K562 (cell line): ENCODE data around the gene TACC3. TPM values are rescaled to one million over a fixed set of nuclear protein-coding genes. Genes with fewer than 3 reads are reported as not detected.

Experiments
- ATAC-seq: fragments of 200-7000 bp; cut with Tn5 transposase; 3 replicates; pipeline ENCODE4 v1.9.1; 2020; ENCODE audit warnings: moderate library complexity
- BruUV-seq: library from RNA; stranded (reverse); fragments of 400-500 nt; replicated peaks from 2 replicates; lab custom pipeline; 2021; lab: Mats Ljungman, UMichigan
- CTCF ChIA-PET: fragments of 300-600 bp; formaldehyde crosslinking; extraction: SDS; loops from one replicate; lab custom pipeline; 2021; ENCODE audit warnings: low intra/inter-chr PET ratio; lab: Yijun Ruan, JAX
- POLR2A ChIA-PET: fragments of 300-600, 350-650 bp; sonication (Branson Sonifier 250); formaldehyde crosslinking; extraction: SDS; loops from one replicate; lab custom pipeline; 2021; ENCODE audit warnings: antibody characterized with exemption, inconsistent platforms; lab: Yijun Ruan, JAX
- DNase-seq, 4 experiments: peaks; one replicate each; pipeline versions ENCODE4 v3.0.0 to v3.0.0-alpha.2; 2011 to 2018; ENCODE audit warnings: low spot score in 3 of 4, mixed read lengths in 3 of 4; ENCODE audit errors: extremely low read depth in 1 of 4
- FAIRE-seq: peaks from 2 replicates; lab custom pipeline; 2011; peaks lifted over from hg19 to GRCh38; lab: Jason Lieb, UNC
- H2AFZ ChIP-seq: 2 replicates; pipeline ENCODE4 v1.6.0; 2011; ENCODE audit warnings: low read depth, low read length, control low read depth, inconsistent platforms
- H3K27ac ChIP-seq: fragments of 200-600 bp; 3 replicates; pipeline ENCODE4 v1.8.0; 2011; ENCODE audit warnings: low read depth, mild to moderate bottlenecking, control low read depth, inconsistent platforms, low read length, moderate library complexity, mixed read lengths; ENCODE audit errors: extremely low read depth
- H3K27me3 ChIP-seq, 2 experiments: fragments of 300-600 bp in 1 of 2; 2 replicates in 1 of 2; 3 replicates in 1 of 2; pipeline versions ENCODE4 v1.6.0 to v1.8.0; 2011; ENCODE audit warnings: inconsistent platforms in 2 of 2, low read length in 2 of 2, mild to moderate bottlenecking in 1 of 2, mixed read lengths in 1 of 2, moderate library complexity in 1 of 2; ENCODE audit not compliant: control insufficient read depth in 2 of 2, insufficient read depth in 2 of 2
- H3K36me3 ChIP-seq: fragments of 300-600 bp; 3 replicates; pipeline ENCODE4 v1.8.0; 2011; ENCODE audit warnings: mild to moderate bottlenecking, low read length, inconsistent platforms; ENCODE audit not compliant: control insufficient read depth, insufficient read depth
- H3K4me1 ChIP-seq, 2 experiments: fragments of 200-600 bp in 1 of 2; replicated peaks in 1 of 2; 2 replicates in 1 of 2; 3 replicates in 1 of 2; pipeline versions ENCODE4 v1.5.1 to v1.8.0; 2011; ENCODE audit warnings: inconsistent platforms in 2 of 2, low read length in 2 of 2, mild to moderate bottlenecking in 1 of 2, mixed read lengths in 1 of 2, moderate library complexity in 1 of 2; ENCODE audit not compliant: control insufficient read depth in 2 of 2, insufficient read depth in 2 of 2
- H3K4me2 ChIP-seq: 2 replicates; pipeline ENCODE4 v1.6.1; 2011; ENCODE audit warnings: low read length, control low read depth, inconsistent platforms, mixed read lengths; ENCODE audit not compliant: insufficient read depth
- H3K4me3 ChIP-seq: fragments of 200-600 bp; sonication (generic), shearing (Covaris generic); 2 replicates; pipeline ENCODE4 v1.5.1; 2016; ENCODE audit warnings: control low read depth, inconsistent platforms
- H3K79me2 ChIP-seq: fragments of 200-600 bp; 3 replicates; pipeline ENCODE4 v1.8.0; 2011; ENCODE audit warnings: low read length, inconsistent platforms; ENCODE audit not compliant: control insufficient read depth, insufficient read depth
- H3K9ac ChIP-seq, 2 experiments: 2 replicates each; pipeline versions ENCODE4 v1.6.0 to v1.6.1; 2011; ENCODE audit warnings: low read depth in 2 of 2, low read length in 2 of 2, control low read depth in 1 of 2, inconsistent platforms in 1 of 2, mild to moderate bottlenecking in 1 of 2, mixed read lengths in 1 of 2; ENCODE audit not compliant: insufficient read depth in 1 of 2
- H3K9me1 ChIP-seq: one replicate; pipeline ENCODE4 v1.6.0; 2011; ENCODE audit warnings: inconsistent platforms, mild to moderate bottlenecking, low read length, moderate library complexity; ENCODE audit not compliant: control insufficient read depth, insufficient read depth
- H3K9me3 ChIP-seq: replicated peaks from 2 replicates; pipeline ENCODE4 v1.5.1; 2011; ENCODE audit warnings: low read depth, low read length, inconsistent platforms; ENCODE audit not compliant: control insufficient read depth, insufficient read depth
- H4K20me1 ChIP-seq: replicated peaks from 2 replicates; pipeline ENCODE4 v1.6.1; 2011; ENCODE audit warnings: low read length, inconsistent platforms, mixed read lengths; ENCODE audit not compliant: control insufficient read depth, insufficient read depth
- CBFB ChIP-seq: sonication (generic); formaldehyde crosslinking; IDR thresholded peaks from 2 replicates; pipeline ENCODE4 v1.4.0; 2020; ENCODE audit warnings: mild to moderate bottlenecking, missing genetic modification reagents
- CBX2 ChIP-seq: fragments of 200-600 bp; sonication (generic); IDR thresholded peaks from one replicate; pipeline ENCODE4 v1.6.1; 2012; ENCODE audit warnings: mild to moderate bottlenecking, low read length, inconsistent platforms; ENCODE audit not compliant: insufficient read depth, poor library complexity, severe bottlenecking
- CHD2 ChIP-seq: IDR thresholded peaks from 2 replicates; pipeline ENCODE4 v1.6.1; 2011; ENCODE audit warnings: low read depth, low read length
- EP300 ChIP-seq: IDR thresholded peaks from 2 replicates; pipeline ENCODE4 v1.6.1; 2012; ENCODE audit warnings: low read length, improper control_type of control experiment
- MCM5 ChIP-seq: fragments of 450-650 bp; IDR thresholded peaks from 2 replicates; pipeline ENCODE4 v1.6.1; 2016; ENCODE audit warnings: low read depth
- POLR3A ChIP-seq: IDR thresholded peaks from 2 replicates; pipeline ENCODE4 v1.6.1; 2011; ENCODE audit warnings: borderline replicate concordance, mild to moderate bottlenecking, moderate library complexity; ENCODE audit not compliant: insufficient read length, insufficient read depth; ENCODE audit errors: extremely low read depth
- PYGO2 ChIP-seq: fragments of 450-650 bp; IDR thresholded peaks from 2 replicates; pipeline ENCODE4 v1.6.1; 2016; ENCODE audit warnings: mild to moderate bottlenecking, missing genetic modification characterization, moderate library complexity, missing compliant biosample characterization
- SPI1 ChIP-seq: IDR thresholded peaks from 2 replicates; pipeline ENCODE4 v1.6.1; 2011; ENCODE audit warnings: low read depth, low read length, control low read depth, borderline replicate concordance
- WGBS: fragments of 100-300 bp; shearing (Covaris generic); methylation state at CpG from one replicate; pipeline ENCODE4 v1.1.6; 2016; ENCODE audit warnings: low coverage, mixed read lengths; ENCODE audit not compliant: insufficient coverage; ENCODE audit errors: missing lambda C conversion rate; 5-methylcytosine and 5-hydroxymethylcytosine counted together
- in situ Hi-C: fragments of 300-500 bp; cut with MboI; formaldehyde crosslinking; loops from 4 replicates; pipeline ENCODE4 v1.15.0; 2018; ENCODE audit warnings: inconsistent platforms, mixed read lengths
- intact Hi-C: fragments of 100-400 bp; cut with micrococcal nuclease; formaldehyde crosslinking; loops from 2 replicates; pipeline ENCODE4 v1.14.2; 2022
- polyA plus RNA-seq, 8 experiments: library from polyadenylated mRNA; depleted of rRNA in 4 of 8; stranded (reverse) in 5 of 8; unstranded in 3 of 8; fragments of >200 nt; fragmentation: Nextera tagmentation in 2 of 8; fragmentation: Illumina TruSeq in 1 of 8; extraction: Ambion mirVana in 2 of 8; extraction: Trizol in 1 of 8; gene quantifications; 2 replicates each; pipeline versions ENCODE4 v1.2.1 to v1.2.3, GENCODE V29; 2011 to 2014; ENCODE audit warnings: inconsistent platforms in 1 of 8, missing spikeins in 1 of 8
- total RNA-seq, 7 experiments: library from RNA; depleted of rRNA in 6 of 7; stranded (reverse); fragments of >200 nt in 6 of 7; fragmentation: Illumina TruSeq in 2 of 7; extraction: Trizol in 2 of 7; gene quantifications; 2 replicates each; pipeline versions ENCODE4 v1.2.1 to v1.2.3, GENCODE V29; 2011 to 2021; ENCODE audit warnings: low replicate concordance in 1 of 7
- TF ChIP-seq, protein P1 (sequence below): fragments of 450-650 bp; IDR thresholded peaks from 2 replicates; pipeline ENCODE4 v1.6.1; 2017; ENCODE audit warnings: antibody characterized with exemption, mild to moderate bottlenecking
- TF ChIP-seq, protein P2 (sequence below), 2 experiments: IDR thresholded peaks; 2 replicates each; pipeline ENCODE4 v1.6.1; 2011; ENCODE audit warnings: borderline replicate concordance in 1 of 2, control low read depth in 1 of 2, low read depth in 1 of 2, low read length in 1 of 2, mild to moderate bottlenecking in 1 of 2, mixed read lengths in 1 of 2, moderate library complexity in 1 of 2; ENCODE audit not compliant: insufficient read depth in 1 of 2, insufficient read length in 1 of 2, poor library complexity in 1 of 2, severe bottlenecking in 1 of 2; ENCODE audit errors: extremely low read depth in 1 of 2
- TF ChIP-seq, protein P3 (sequence below): IDR thresholded peaks from 2 replicates; pipeline ENCODE4 v1.6.1; 2011; ENCODE audit not compliant: insufficient read length; ENCODE audit errors: extremely low read depth

TACC3 gene
- total and polyA plus RNA-seq, 9 of the 15 experiments (the other 6 are each of a cell fraction or from before 2014, with no cell fraction given) = 1.9 to 122 (median 55.6) TPM

DNA sequence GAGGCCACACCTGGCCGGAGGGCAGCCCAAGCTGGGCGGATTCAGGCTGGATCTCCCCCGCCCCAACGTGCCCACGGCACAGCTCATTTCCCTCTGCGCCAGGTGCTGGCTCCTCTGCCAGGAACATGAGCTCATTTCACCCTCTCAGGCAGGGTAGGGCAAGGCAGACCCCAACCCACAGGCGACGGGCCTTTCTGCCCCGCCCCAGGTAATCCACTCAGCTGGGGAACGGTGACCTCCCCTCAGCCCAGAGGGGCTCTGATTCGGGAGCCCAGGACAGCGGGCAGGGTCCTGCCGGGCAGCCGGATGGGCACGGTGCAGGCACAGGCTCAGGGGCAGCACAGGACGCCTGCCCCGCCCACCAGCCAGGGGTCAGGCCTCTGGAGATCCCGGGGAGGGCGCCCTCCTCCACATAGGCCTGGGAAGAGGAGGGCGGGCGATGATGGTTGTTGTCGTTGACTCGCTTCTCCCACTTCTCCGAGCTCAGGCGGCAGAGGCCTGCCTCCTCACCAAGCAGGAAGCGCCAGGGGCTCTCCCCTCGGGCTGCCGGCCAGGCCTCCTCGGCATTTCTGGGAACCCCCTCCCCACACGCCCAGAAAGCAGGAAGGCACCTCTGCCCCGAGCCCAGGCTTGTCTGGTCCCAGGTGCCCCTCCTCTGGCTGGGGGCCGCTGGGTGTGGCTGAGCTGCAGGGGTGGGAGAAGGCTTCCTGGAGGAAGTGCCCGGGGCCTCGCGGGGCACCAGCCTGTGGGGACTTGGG is 31.1 kb downstream of the TACC3 start:
- peaks cover 23 to 94% of the 10 kb centered on the region in 2 experiments for H3K4me1 ChIP-seq
- no peaks in the 10 kb centered on the region for H3K27me3 ChIP-seq
- H4K20me1 ChIP-seq = no peaks in the 10 kb centered on the region
- H3K36me3 ChIP-seq = no peaks in the 10 kb centered on the region
- no peak overlapping the region for H3K4me2 ChIP-seq
- peak overlapping the region; percentile 64 for H2AFZ ChIP-seq
- no peaks in the 10 kb centered on the region for H3K9me3 ChIP-seq
- peak overlapping the region; percentile 52; the same call in 2 of the 3 replicates for H3K27ac ChIP-seq
- no peaks in the 10 kb centered on the region for H3K79me2 ChIP-seq
- peak; percentile 49 to 65 (median 55) for DNase-seq
- BruUV-seq = no TSS peak
- intact Hi-C loops (no loop called here), in situ Hi-C loops (no loop called here)
- no peak for FAIRE-seq
- no peak overlapping the region for H3K4me3 ChIP-seq
- CTCF ChIA-PET = interaction anchor here (0.6 to 0.7 kb wide), 2 partner anchors 41 to 57 kb away, joined by 3 to 4 read pairs; no protein-coding TSS in a partner anchor
- peak; percentile 41 for ATAC-seq
- peaks cover 5% of the 10 kb centered on the region for H3K9me1 ChIP-seq
- H3K9ac ChIP-seq = peak overlapping the region; percentile 14 to 78; a peak in 3 of 4 replicates
- POLR2A ChIA-PET = interaction anchor here (1.2 to 2.0 kb wide), 2 partner anchors 54 to 56 kb away, joined by 3 to 5 read pairs; no protein-coding TSS in a partner anchor
- WGBS = 42% methylated on average over 31 of the region's 35 CpGs
- TF ChIP-seq CBFB (CRISPR knock-in tag) (0 out of 2 replicates have a peak, but pooled peaks have one; percentile 34), CHD2 (no peak), POLR3A (no peak), SPI1 (no peak), MCM5 (no peak), CBX2 (no peak), EP300 (no peak), PYGO2 (no peak)
- TF ChIP-seq, protein P1, sequence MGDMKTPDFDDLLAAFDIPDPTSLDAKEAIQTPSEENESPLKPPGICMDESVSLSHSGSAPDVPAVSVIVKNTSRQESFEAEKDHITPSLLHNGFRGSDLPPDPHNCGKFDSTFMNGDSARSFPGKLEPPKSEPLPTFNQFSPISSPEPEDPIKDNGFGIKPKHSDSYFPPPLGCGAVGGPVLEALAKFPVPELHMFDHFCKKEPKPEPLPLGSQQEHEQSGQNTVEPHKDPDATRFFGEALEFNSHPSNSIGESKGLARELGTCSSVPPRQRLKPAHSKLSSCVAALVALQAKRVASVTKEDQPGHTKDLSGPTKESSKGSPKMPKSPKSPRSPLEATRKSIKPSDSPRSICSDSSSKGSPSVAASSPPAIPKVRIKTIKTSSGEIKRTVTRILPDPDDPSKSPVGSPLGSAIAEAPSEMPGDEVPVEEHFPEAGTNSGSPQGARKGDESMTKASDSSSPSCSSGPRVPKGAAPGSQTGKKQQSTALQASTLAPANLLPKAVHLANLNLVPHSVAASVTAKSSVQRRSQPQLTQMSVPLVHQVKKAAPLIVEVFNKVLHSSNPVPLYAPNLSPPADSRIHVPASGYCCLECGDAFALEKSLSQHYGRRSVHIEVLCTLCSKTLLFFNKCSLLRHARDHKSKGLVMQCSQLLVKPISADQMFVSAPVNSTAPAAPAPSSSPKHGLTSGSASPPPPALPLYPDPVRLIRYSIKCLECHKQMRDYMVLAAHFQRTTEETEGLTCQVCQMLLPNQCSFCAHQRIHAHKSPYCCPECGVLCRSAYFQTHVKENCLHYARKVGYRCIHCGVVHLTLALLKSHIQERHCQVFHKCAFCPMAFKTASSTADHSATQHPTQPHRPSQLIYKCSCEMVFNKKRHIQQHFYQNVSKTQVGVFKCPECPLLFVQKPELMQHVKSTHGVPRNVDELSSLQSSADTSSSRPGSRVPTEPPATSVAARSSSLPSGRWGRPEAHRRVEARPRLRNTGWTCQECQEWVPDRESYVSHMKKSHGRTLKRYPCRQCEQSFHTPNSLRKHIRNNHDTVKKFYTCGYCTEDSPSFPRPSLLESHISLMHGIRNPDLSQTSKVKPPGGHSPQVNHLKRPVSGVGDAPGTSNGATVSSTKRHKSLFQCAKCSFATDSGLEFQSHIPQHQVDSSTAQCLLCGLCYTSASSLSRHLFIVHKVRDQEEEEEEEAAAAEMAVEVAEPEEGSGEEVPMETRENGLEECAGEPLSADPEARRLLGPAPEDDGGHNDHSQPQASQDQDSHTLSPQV = peak; percentile 46
- TF ChIP-seq, protein P2, sequence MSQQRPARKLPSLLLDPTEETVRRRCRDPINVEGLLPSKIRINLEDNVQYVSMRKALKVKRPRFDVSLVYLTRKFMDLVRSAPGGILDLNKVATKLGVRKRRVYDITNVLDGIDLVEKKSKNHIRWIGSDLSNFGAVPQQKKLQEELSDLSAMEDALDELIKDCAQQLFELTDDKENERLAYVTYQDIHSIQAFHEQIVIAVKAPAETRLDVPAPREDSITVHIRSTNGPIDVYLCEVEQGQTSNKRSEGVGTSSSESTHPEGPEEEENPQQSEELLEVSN (IDR thresholded peaks at IDR 0.05; ENCODE audit: borderline replicate concordance in 1 of 2, extremely low read depth in 1 of 2, insufficient read depth in 1 of 2, insufficient read length in 1 of 2, low read depth in 1 of 2, low read length in 1 of 2, poor library complexity in 1 of 2, severe bottlenecking in 1 of 2) = no peak
- TF ChIP-seq, protein P3, sequence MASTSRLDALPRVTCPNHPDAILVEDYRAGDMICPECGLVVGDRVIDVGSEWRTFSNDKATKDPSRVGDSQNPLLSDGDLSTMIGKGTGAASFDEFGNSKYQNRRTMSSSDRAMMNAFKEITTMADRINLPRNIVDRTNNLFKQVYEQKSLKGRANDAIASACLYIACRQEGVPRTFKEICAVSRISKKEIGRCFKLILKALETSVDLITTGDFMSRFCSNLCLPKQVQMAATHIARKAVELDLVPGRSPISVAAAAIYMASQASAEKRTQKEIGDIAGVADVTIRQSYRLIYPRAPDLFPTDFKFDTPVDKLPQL = no peak
